SK-N-SH (cell line): ENCODE measurements around the gene AP1B1. TPM values are rescaled to one million over a fixed set of nuclear protein-coding genes. Genes with fewer than 3 reads are reported as not detected.

Experiments used
- CTCF ChIA-PET: fragments of 300-600, 350-600 bp; formaldehyde crosslinking; extraction: SDS; loops from one replicate; lab custom pipeline; 2021; lab: Yijun Ruan, JAX
- POLR2A ChIA-PET: fragments of 350-600 bp; sonication (Branson Sonifier 250); formaldehyde crosslinking; extraction: SDS; loops from one replicate; lab custom pipeline; 2020; ENCODE audit warnings: antibody characterized with exemption, inconsistent platforms; lab: Yijun Ruan, JAX
- DNase-seq: peaks from one replicate; pipeline ENCODE4 v3.0.0; 2012
- H2AFZ ChIP-seq: fragments of 200-600 bp; sonication (generic); 2 replicates; pipeline ENCODE4 v1.8.1; 2016; ENCODE audit warnings: antibody characterized with exemption, mild to moderate bottlenecking, low read depth
- H3F3A ChIP-seq: fragments of 200-600 bp; sonication (generic); replicated peaks from 2 replicates; pipeline ENCODE3; 2016; ENCODE audit warnings: antibody characterized with exemption, mild to moderate bottlenecking; ENCODE audit not compliant: insufficient read depth
- H3K27ac ChIP-seq, 2 experiments: fragments of 200-500 bp in 1 of 2; fragments of 200-600 bp in 1 of 2; sonication (Bioruptor generic) in 1 of 2; sonication (generic), shearing (Covaris generic) in 1 of 2; 2 replicates each; pipeline versions ENCODE4 v1.5.1 to v1.6.1; 2014 to 2016; ENCODE audit warnings: low read depth in 2 of 2, inconsistent platforms in 1 of 2, low read length in 1 of 2, mild to moderate bottlenecking in 1 of 2, mixed read lengths in 1 of 2
- H3K27me3 ChIP-seq: fragments of 200-600 bp; sonication (generic), shearing (Covaris generic); 2 replicates; pipeline ENCODE4 v1.6.1; 2016; ENCODE audit warnings: mixed run types; ENCODE audit not compliant: insufficient read depth
- H3K36me3 ChIP-seq, 2 experiments: fragments of 200-500 bp in 1 of 2; fragments of 200-600 bp in 1 of 2; sonication (Bioruptor generic) in 1 of 2; sonication (generic) in 1 of 2; replicated peaks in 1 of 2; 2 replicates each; pipeline versions ENCODE3 to v1.5.1; 2014 to 2016; ENCODE audit warnings: low read length in 1 of 2, mild to moderate bottlenecking in 1 of 2; ENCODE audit not compliant: insufficient read depth in 2 of 2, control insufficient read depth in 1 of 2
- H3K4me1 ChIP-seq, 2 experiments: fragments of 200-500 bp in 1 of 2; fragments of 200-600 bp in 1 of 2; sonication (Bioruptor generic) in 1 of 2; sonication (generic), shearing (Covaris generic) in 1 of 2; 2 replicates each; pipeline versions ENCODE4 v1.5.1 to v1.6.1; 2014 to 2016; ENCODE audit warnings: low read depth in 1 of 2, low read length in 1 of 2, mixed run types in 1 of 2; ENCODE audit not compliant: insufficient read depth in 2 of 2, control insufficient read depth in 1 of 2
- H3K4me2 ChIP-seq: fragments of 200-600 bp; sonication (generic), shearing (Covaris generic); 2 replicates; pipeline ENCODE4 v1.6.1; 2017; ENCODE audit warnings: mixed run types
- H3K4me3 ChIP-seq, 2 experiments: fragments of 200-500 bp in 1 of 2; fragments of 200-600 bp in 1 of 2; sonication (Bioruptor generic) in 1 of 2; sonication (generic), shearing (Covaris generic) in 1 of 2; 2 replicates each; pipeline versions ENCODE4 v1.5.1 to v1.8.1; 2014 to 2016; ENCODE audit warnings: low read depth in 2 of 2, inconsistent platforms in 1 of 2, low read length in 1 of 2, mild to moderate bottlenecking in 1 of 2, mixed read lengths in 1 of 2, moderate library complexity in 1 of 2
- H3K79me2 ChIP-seq: fragments of 200-600 bp; sonication (generic); 2 replicates; pipeline ENCODE4 v1.8.1; 2017; ENCODE audit warnings: mild to moderate bottlenecking; ENCODE audit not compliant: insufficient read depth
- H3K9ac ChIP-seq: fragments of 200-600 bp; sonication (generic); 2 replicates; pipeline ENCODE4 v1.6.1; 2017; ENCODE audit warnings: mixed run types
- H3K9me2 ChIP-seq: fragments of 200-600 bp; sonication (generic); 2 replicates; pipeline ENCODE4 v1.6.1; 2017; ENCODE audit warnings: mixed run types
- H3K9me3 ChIP-seq: fragments of 200-600 bp; sonication (generic); 2 replicates; pipeline ENCODE4 v1.6.1; 2017; ENCODE audit warnings: mixed run types, mild to moderate bottlenecking, moderate library complexity
- H4K20me1 ChIP-seq: fragments of 200-600 bp; sonication (generic); 2 replicates; pipeline ENCODE4 v1.6.1; 2017; ENCODE audit warnings: mild to moderate bottlenecking, mixed run types; ENCODE audit not compliant: insufficient read depth
- CHD2 ChIP-seq: fragments of 150-350 bp; IDR thresholded peaks from 2 replicates; pipeline ENCODE4 v1.6.1; 2018; ENCODE audit warnings: low read length; ENCODE audit not compliant: partially characterized antibody
- CTCF ChIP-seq: fragments of 200-600 bp; sonication (generic); IDR thresholded peaks from 2 replicates; pipeline ENCODE4 v1.6.1; 2017; ENCODE audit warnings: antibody characterized with exemption, mild to moderate bottlenecking, moderate library complexity
- EP300 ChIP-seq, 2 experiments: IDR thresholded peaks; 2 replicates each; pipeline versions ENCODE4 v1.4.0 to v1.6.1; 2012; ENCODE audit warnings: borderline replicate concordance in 1 of 2, low read depth in 1 of 2, low read length in 1 of 2
- FOXJ3 ChIP-seq: sonication (generic); formaldehyde crosslinking; IDR thresholded peaks from 2 replicates; pipeline ENCODE4 v1.5.1; 2020; ENCODE audit warnings: mild to moderate bottlenecking, missing genetic modification reagents
- GATA2 ChIP-seq: sonication (generic); formaldehyde crosslinking; IDR thresholded peaks from 2 replicates; pipeline ENCODE4 v1.5.0; 2020; ENCODE audit warnings: mild to moderate bottlenecking, missing genetic modification reagents
- IRF3 ChIP-seq: fragments of 150-350 bp; IDR thresholded peaks from 2 replicates; pipeline ENCODE4 v1.6.1; 2016; ENCODE audit warnings: mild to moderate bottlenecking, low read depth, low read length
- JUND ChIP-seq: IDR thresholded peaks from 2 replicates; pipeline ENCODE4 v1.4.0; 2012
- MXI1 ChIP-seq: IDR thresholded peaks from 2 replicates; pipeline ENCODE4 v1.6.1; 2012; ENCODE audit warnings: mild to moderate bottlenecking, low read depth, low read length, improper control_type of control experiment
- PBX3 ChIP-seq: IDR thresholded peaks from 2 replicates; pipeline ENCODE4; 2012
- POLR2AphosphoS5 ChIP-seq: IDR thresholded peaks from 2 replicates; pipeline ENCODE4 v1.6.1; 2012; ENCODE audit warnings: low read depth, low read length
- RFX5 ChIP-seq: IDR thresholded peaks from 2 replicates; pipeline ENCODE4 v1.6.1; 2012; ENCODE audit warnings: mild to moderate bottlenecking, improper control_type of control experiment, low read length
- RXRA ChIP-seq: IDR thresholded peaks from 2 replicates; pipeline ENCODE4 v1.4.0; 2012; ENCODE audit warnings: low read depth, mild to moderate bottlenecking, borderline replicate concordance
- SIN3A ChIP-seq: IDR thresholded peaks from 2 replicates; pipeline ENCODE4 v1.6.1; 2012; ENCODE audit warnings: low read depth, mild to moderate bottlenecking, low read length, moderate library complexity, borderline replicate concordance
- TEAD4 ChIP-seq: IDR thresholded peaks from 2 replicates; pipeline ENCODE4 v1.4.0; 2012; ENCODE audit warnings: mild to moderate bottlenecking, borderline replicate concordance; ENCODE audit not compliant: insufficient read depth
- WGBS: methylation state at CpG from one replicate; pipeline ENCODE4 v1.1.6; 2017; ENCODE audit warnings: low lambda C conversion rate; 5-methylcytosine and 5-hydroxymethylcytosine counted together
- polyA plus RNA-seq, 3 experiments: library from polyadenylated mRNA; depleted of rRNA; stranded (reverse); fragments of >200 nt; gene quantifications; 2 replicates each; pipeline ENCODE4 v1.2.3, GENCODE V29; 2012
- small RNA-seq, 7 experiments: library from RNA; depleted of rRNA; stranded (forward); fragments of <200 nt; gene quantifications; one replicate each; pipeline ENCODE3, GENCODE V24; 2012
- TF ChIP-seq, protein P1 (sequence below): IDR thresholded peaks from 2 replicates; pipeline ENCODE4 v1.4.0; 2012; ENCODE audit warnings: low read depth, borderline replicate concordance
- TF ChIP-seq, protein P2 (sequence below): IDR thresholded peaks from 2 replicates; pipeline ENCODE4 v1.4.0; 2012; ENCODE audit warnings: low read depth, borderline replicate concordance

The AP1B1 gene
- polyA plus RNA-seq, 1 of the 3 experiments (the other 2 are of a cell fraction): 51.9 TPM

DNA sequence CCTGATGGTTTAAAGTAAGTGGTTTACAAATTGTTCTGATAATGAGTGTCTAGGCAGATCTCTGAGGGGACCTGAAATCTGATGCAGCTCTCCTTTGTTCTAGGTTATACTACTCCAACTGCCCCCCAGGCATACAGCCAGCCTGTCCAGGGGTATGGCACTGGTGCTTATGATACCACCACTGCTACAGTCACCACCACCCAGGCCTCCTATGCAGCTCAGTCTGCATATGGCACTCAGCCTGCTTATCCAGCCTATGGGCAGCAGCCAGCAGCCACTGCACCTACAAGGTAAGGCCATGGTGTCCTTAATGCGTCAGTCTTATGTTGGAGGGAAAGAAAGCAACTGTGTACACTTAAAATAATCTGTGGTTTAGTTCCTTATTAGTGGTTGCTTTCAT, 110.4 kb downstream of the AP1B1 start:
- TF ChIP-seq, protein P1, sequence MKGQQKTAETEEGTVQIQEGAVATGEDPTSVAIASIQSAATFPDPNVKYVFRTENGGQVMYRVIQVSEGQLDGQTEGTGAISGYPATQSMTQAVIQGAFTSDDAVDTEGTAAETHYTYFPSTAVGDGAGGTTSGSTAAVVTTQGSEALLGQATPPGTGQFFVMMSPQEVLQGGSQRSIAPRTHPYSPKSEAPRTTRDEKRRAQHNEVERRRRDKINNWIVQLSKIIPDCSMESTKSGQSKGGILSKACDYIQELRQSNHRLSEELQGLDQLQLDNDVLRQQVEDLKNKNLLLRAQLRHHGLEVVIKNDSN: no peak
- TF ChIP-seq RXRA (no peak), JUND (no peak), CTCF (no peak), IRF3 (no peak), CHD2 (no peak), TEAD4 (no peak), GATA2 (CRISPR knock-in tag) (no peak), POLR2AphosphoS5 (no peak), SIN3A (no peak), PBX3 (no peak), FOXJ3 (CRISPR knock-in tag) (no peak), RFX5 (no peak), EP300 (IDR thresholded peaks at IDR 0.05; ENCODE audit: borderline replicate concordance in 1 of 2, low read depth in 1 of 2, low read length in 1 of 2) (no peak), MXI1 (no peak)
- TF ChIP-seq, protein P2, sequence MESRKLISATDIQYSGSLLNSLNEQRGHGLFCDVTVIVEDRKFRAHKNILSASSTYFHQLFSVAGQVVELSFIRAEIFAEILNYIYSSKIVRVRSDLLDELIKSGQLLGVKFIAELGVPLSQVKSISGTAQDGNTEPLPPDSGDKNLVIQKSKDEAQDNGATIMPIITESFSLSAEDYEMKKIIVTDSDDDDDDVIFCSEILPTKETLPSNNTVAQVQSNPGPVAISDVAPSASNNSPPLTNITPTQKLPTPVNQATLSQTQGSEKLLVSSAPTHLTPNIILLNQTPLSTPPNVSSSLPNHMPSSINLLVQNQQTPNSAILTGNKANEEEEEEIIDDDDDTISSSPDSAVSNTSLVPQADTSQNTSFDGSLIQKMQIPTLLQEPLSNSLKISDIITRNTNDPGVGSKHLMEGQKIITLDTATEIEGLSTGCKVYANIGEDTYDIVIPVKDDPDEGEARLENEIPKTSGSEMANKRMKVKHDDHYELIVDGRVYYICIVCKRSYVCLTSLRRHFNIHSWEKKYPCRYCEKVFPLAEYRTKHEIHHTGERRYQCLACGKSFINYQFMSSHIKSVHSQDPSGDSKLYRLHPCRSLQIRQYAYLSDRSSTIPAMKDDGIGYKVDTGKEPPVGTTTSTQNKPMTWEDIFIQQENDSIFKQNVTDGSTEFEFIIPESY: no peak

More for the DNA sequence above, 110.4 kb downstream of the AP1B1 start:
- Histone ChIP-seq H3K9me3 (no peaks in the 10 kb centered on the region), H3K4me3 (no peak overlapping the region), H3K4me1 (no peaks in the 10 kb centered on the region; a peak in 3 of 4 replicates), H3K4me2 (no peak overlapping the region), H3K36me3 (peaks cover 74 to 97% of the 10 kb centered on the region in 2 experiments), H3K9ac (no peak overlapping the region), H3K79me2 (peaks cover 100% of the 10 kb centered on the region), H3K27me3 (no peaks in the 10 kb centered on the region), H3K27ac (no peak overlapping the region), H3F3A (peaks cover 12% of the 10 kb centered on the region), H3K9me2 (no peaks in the 10 kb centered on the region), H4K20me1 (peaks cover 98% of the 10 kb centered on the region), H2AFZ (no peak overlapping the region)
- 75% methylated on average over 1 of the region's 1 CpG for WGBS
- CTCF ChIA-PET: interaction anchor here (2.1 kb wide), 1 partner anchor 32 kb away, joined by 7 read pairs; no protein-coding TSS in a partner anchor
- POLR2A ChIA-PET: no interaction called here
- DNase-seq: no peak

Small RNA genes lying within 50 kb of the gene (small RNA-seq; reads per million reads assigned to genes)
- gene AC000041.1 (0 reads per million in 7 experiments), gene MIR3653 (0 reads per million in 7 experiments)

Other genes starting within 250 kb of the AP1B1 start
- gene EMID1, start 182.7 kb downstream of the AP1B1 start, polyA plus RNA-seq (2012; rRNA removed): 0.71 and 1.1 TPM in 2 replicates
- gene RHBDD3, start 120.6 kb downstream of the AP1B1 start, polyA plus RNA-seq (2012; rRNA removed): 19.0 and 23.0 TPM in 2 replicates
- 173 and 234 TPM in 2 replicates for gene EWSR1, start 120.3 kb downstream of the AP1B1 start, polyA plus RNA-seq (2012; rRNA removed)
- gene GAS2L1, start 81.9 kb downstream of the AP1B1 start, polyA plus RNA-seq (2012; rRNA removed): 16.8 and 21.8 TPM in 2 replicates
- 0.18 and 0.36 TPM in 2 replicates for gene RASL10A, start 72.9 kb downstream of the AP1B1 start, polyA plus RNA-seq (2012; rRNA removed)
- gene RFPL1, start 50.0 kb upstream of the AP1B1 start, polyA plus RNA-seq (2012; rRNA removed): not detected in 2 replicates
- 3.5 TPM in 2 replicates for gene NEFH, start 91.6 kb upstream of the AP1B1 start, polyA plus RNA-seq (2012; rRNA removed)
- 95.9 and 141 TPM in 2 replicates for gene THOC5, start 165.2 kb upstream of the AP1B1 start, polyA plus RNA-seq (2012; rRNA removed)
- 86.3 and 109 TPM in 2 replicates for gene NIPSNAP1, start 192.5 kb upstream of the AP1B1 start, polyA plus RNA-seq (2012; rRNA removed)
- gene NF2, start 215.1 kb upstream of the AP1B1 start, polyA plus RNA-seq (2012; rRNA removed): 43.8 and 44.1 TPM in 2 replicates